Astrocyte (in vitro differentiated cells and primary cell): ENCODE results near the gene DOCK1. TPM values are rescaled to one million over a fixed set of nuclear protein-coding genes. Genes with fewer than 3 reads are reported as not detected.

Experiments used
- DNase-seq: peaks from one replicate; pipeline ENCODE4 v3.0.0-alpha.2; 2010; ENCODE audit warnings: low read depth
- FAIRE-seq: peaks from 2 replicates; lab custom pipeline; 2011; peaks lifted over from hg19 to GRCh38; lab: Jason Lieb, UNC
- H2AFZ ChIP-seq: 2 replicates; pipeline ENCODE4 v1.6.0; 2012; ENCODE audit warnings: low read depth, low read length, inconsistent platforms
- H3K27ac ChIP-seq: 2 replicates; pipeline ENCODE4 v1.5.1; 2011; ENCODE audit warnings: low read depth, low read length, inconsistent platforms
- H3K27me3 ChIP-seq: 2 replicates; pipeline ENCODE4 v1.6.0; 2011; ENCODE audit warnings: low read length, inconsistent platforms; ENCODE audit not compliant: insufficient read depth
- H3K36me3 ChIP-seq: 2 replicates; pipeline ENCODE4 v1.5.1; 2011; ENCODE audit warnings: low read length, inconsistent platforms; ENCODE audit not compliant: insufficient read depth
- H3K4me1 ChIP-seq: 2 replicates; pipeline ENCODE4 v1.5.1; 2011; ENCODE audit warnings: low read length, inconsistent platforms; ENCODE audit not compliant: insufficient read depth
- H3K4me2 ChIP-seq: 2 replicates; pipeline ENCODE4 v1.6.0; 2012; ENCODE audit warnings: low read length, inconsistent platforms
- H3K4me3 ChIP-seq: 2 replicates; pipeline ENCODE4 v1.5.1; 2011; ENCODE audit warnings: low read depth, mild to moderate bottlenecking, low read length, inconsistent platforms; ENCODE audit not compliant: insufficient read depth
- H3K79me2 ChIP-seq: 2 replicates; pipeline ENCODE4 v1.6.0; 2012; ENCODE audit warnings: mild to moderate bottlenecking, low read length, inconsistent platforms; ENCODE audit not compliant: insufficient read depth
- H3K9ac ChIP-seq: 2 replicates; pipeline ENCODE4 v1.6.0; 2012; ENCODE audit warnings: mild to moderate bottlenecking, low read length, inconsistent platforms
- H3K9me3 ChIP-seq: 2 replicates; pipeline ENCODE4 v1.5.1; 2012; ENCODE audit warnings: low read depth, mild to moderate bottlenecking, low read length, inconsistent platforms; ENCODE audit not compliant: insufficient read depth
- H4K20me1 ChIP-seq: 2 replicates; pipeline ENCODE4 v1.6.0; 2012; ENCODE audit warnings: low read length, inconsistent platforms; ENCODE audit not compliant: insufficient read depth
- H3K27ac Mint-ChIP-seq: one replicate; pipeline ENCODE4 v1.8.0; 2021; ENCODE audit warnings: mild to moderate bottlenecking, mixed read lengths; ENCODE audit not compliant: unreplicated experiment
- H3K27me3 Mint-ChIP-seq: one replicate; pipeline ENCODE4 v1.8.0; 2021; ENCODE audit warnings: low read depth, mixed read lengths; ENCODE audit not compliant: unreplicated experiment
- H3K36me3 Mint-ChIP-seq: one replicate; pipeline ENCODE4 v1.8.0; 2021; ENCODE audit warnings: low read depth, mixed read lengths; ENCODE audit not compliant: unreplicated experiment
- H3K4me1 Mint-ChIP-seq: one replicate; pipeline ENCODE4 v1.8.0; 2021; ENCODE audit warnings: low read depth, mixed read lengths; ENCODE audit not compliant: unreplicated experiment
- H3K4me3 Mint-ChIP-seq: one replicate; pipeline ENCODE4 v1.8.0; 2021; ENCODE audit warnings: mild to moderate bottlenecking, moderate library complexity, mixed read lengths; ENCODE audit not compliant: unreplicated experiment
- H3K9me3 Mint-ChIP-seq: one replicate; pipeline ENCODE4 v1.8.0; 2021; ENCODE audit warnings: mild to moderate bottlenecking, mixed read lengths; ENCODE audit not compliant: unreplicated experiment
- CTCF ChIP-seq: IDR thresholded peaks from 2 replicates; pipeline ENCODE4 v1.5.1; 2011; ENCODE audit warnings: low read depth, mild to moderate bottlenecking, inconsistent platforms, low read length, moderate library complexity; ENCODE audit not compliant: insufficient read depth
- EZH2 ChIP-seq: IDR thresholded peaks from 2 replicates; pipeline ENCODE4 v1.6.1; 2012; ENCODE audit warnings: mild to moderate bottlenecking, low read length, inconsistent platforms; ENCODE audit not compliant: insufficient read depth
- total RNA-seq: library from RNA; stranded (reverse); gene quantifications from 2 replicates; pipeline ENCODE4 v1.2.1, GENCODE V29; 2021

DOCK1 gene
- total RNA-seq, 1 donor from 2014 or later: 42.5 TPM

GRCh38 chr10:127196282-127197153 lies 291.3 kb downstream of the DOCK1 start, which contains the start of gene INSYN2A:
INSYN2A (minus strand) TSS chr10:127196591; CDS start chr10:127176395, 20,196 bp downstream.
- Histone ChIP-seq H3K4me1 (peaks cover 16% of the 10 kb centered on the region), H3K9me3 (no peaks in the 10 kb centered on the region), H3K27ac (no peak within 1 kb of the TSS), H2AFZ (peak within 1 kb of the TSS; percentile 25), H3K4me3 (peak within 1 kb of the TSS; percentile 57), H4K20me1 (peaks cover 65% of the 10 kb centered on the region), H3K4me2 (peak within 1 kb of the TSS; percentile 88), H3K79me2 (no peaks in the 10 kb centered on the region), H3K27me3 (no peaks in the 10 kb centered on the region), H3K9ac (peak within 1 kb of the TSS; percentile 52), H3K36me3 (no peaks in the 10 kb centered on the region)
- no peak within 1 kb of the TSS for H3K27ac Mint-ChIP-seq
- H3K4me1 Mint-ChIP-seq: peaks cover 23% of the 10 kb centered on the region
- H3K36me3 Mint-ChIP-seq: peaks cover 5% of the 10 kb centered on the region
- TF ChIP-seq CTCF: no peak
- no peak for TF ChIP-seq EZH2
- peak; percentile 44 for DNase-seq
- no peaks in the 10 kb centered on the region for H3K9me3 Mint-ChIP-seq
- no peak for FAIRE-seq
- peaks cover 17% of the 10 kb centered on the region for H3K27me3 Mint-ChIP-seq
- H3K4me3 Mint-ChIP-seq: peak within 1 kb of the TSS; percentile 87

- no peak for TF ChIP-seq CTCF
- TF ChIP-seq EZH2: no peak
- H3K27me3 Mint-ChIP-seq: peaks cover 17% of the 10 kb centered on the region
- Histone ChIP-seq H3K27ac (no peak overlapping the region), H3K9me3 (no peaks in the 10 kb centered on the region), H3K27me3 (no peaks in the 10 kb centered on the region), H2AFZ (peak overlapping the region; percentile 25), H3K4me3 (peak overlapping the region; percentile 57), H3K79me2 (no peaks in the 10 kb centered on the region), H3K4me1 (peaks cover 16% of the 10 kb centered on the region), H4K20me1 (peaks cover 65% of the 10 kb centered on the region), H3K9ac (peak overlapping the region; percentile 50), H3K36me3 (no peaks in the 10 kb centered on the region), H3K4me2 (peak overlapping the region; percentile 88)
- no peak overlapping the region for H3K27ac Mint-ChIP-seq
- no peaks in the 10 kb centered on the region for H3K9me3 Mint-ChIP-seq
- peaks cover 5% of the 10 kb centered on the region for H3K36me3 Mint-ChIP-seq
- H3K4me1 Mint-ChIP-seq: peaks cover 23% of the 10 kb centered on the region
- DNase-seq (no peak), FAIRE-seq (no peak)
- H3K4me3 Mint-ChIP-seq: peak overlapping the region; percentile 87
Measured at GRCh38 chr10:127197154-127197432, 291.9 kb downstream of the DOCK1 start.

GRCh38 chr10:127198307-127198706 lies 293.1 kb downstream of the DOCK1 start:
- Histone ChIP-seq H3K4me2 (no peak overlapping the region), H3K27me3 (no peaks in the 10 kb centered on the region), H3K4me1 (peaks cover 16% of the 10 kb centered on the region), H3K27ac (no peak overlapping the region), H2AFZ (no peak overlapping the region), H4K20me1 (peaks cover 58% of the 10 kb centered on the region), H3K4me3 (no peak overlapping the region), H3K9ac (no peak overlapping the region), H3K36me3 (no peaks in the 10 kb centered on the region), H3K9me3 (no peaks in the 10 kb centered on the region), H3K79me2 (no peaks in the 10 kb centered on the region)
- no peak for FAIRE-seq
- no peak for DNase-seq
- Mint-ChIP-seq H3K27me3 (peaks cover 17% of the 10 kb centered on the region), H3K36me3 (peaks cover 5% of the 10 kb centered on the region), H3K27ac (no peak overlapping the region), H3K4me3 (peak overlapping the region; percentile 50), H3K4me1 (peaks cover 17% of the 10 kb centered on the region), H3K9me3 (no peaks in the 10 kb centered on the region)
- TF ChIP-seq CTCF (peak; percentile 7), EZH2 (no peak)
